Lower leg skin (tissue), 4 donors: ENCODE results near the gene UBALD1. TPM values are rescaled to one million over a fixed set of nuclear protein-coding genes. Genes with fewer than 3 reads are reported as not detected.

Experiments used
- DNase-seq, 2 donors: peaks; one replicate each; pipeline ENCODE4 v3.0.0-alpha.2; 2019; ENCODE audit warnings: low spot score in 2 of 2
- H3K4me3 ChIP-seq: fragments of 200-600 bp; sonication (generic); 2 replicates; pipeline ENCODE4 v1.5.1; 2017; ENCODE audit warnings: mild to moderate bottlenecking, low read depth; ENCODE audit not compliant: poor library complexity, severe bottlenecking
- CTCF ChIP-seq, 3 donors: fragments of 450-650 bp; IDR thresholded peaks; one replicate each; pipeline ENCODE4 v1.5.1; 2016; ENCODE audit warnings: antibody characterized with exemption in 3 of 3, mild to moderate bottlenecking in 3 of 3, moderate library complexity in 2 of 3
- POLR2A ChIP-seq, 2 donors: fragments of 450-650 bp; IDR thresholded peaks; one replicate each; pipeline ENCODE4 v1.6.1; 2016 to 2017; ENCODE audit warnings: antibody characterized with exemption in 2 of 2, mild to moderate bottlenecking in 1 of 2, moderate library complexity in 1 of 2
- WGBS, 2 donors: methylation state at CpG; one replicate each; pipeline ENCODE4 v1.1.5; 2018; 5-methylcytosine and 5-hydroxymethylcytosine counted together
- intact Hi-C: fragments of 100-400 bp; cut with DNase I; formaldehyde crosslinking; loops from one replicate; pipeline ENCODE4 v1.15.0; 2023; ENCODE audit warnings: low total_unique reads
- total RNA-seq, 4 donors: library from RNA; depleted of rRNA; stranded (reverse); fragments of >200 nt; gene quantifications; one replicate each; pipeline ENCODE4 v1.1.0, GENCODE V29; 2016

UBALD1 gene
- total RNA-seq, 4 donors from 2014 or later: 9.8 to 14.9 (median 14.3) TPM

- H3K4me3 ChIP-seq: no peak overlapping the region
- 82 to 88% methylated on average over 3 of the region's 3 CpGs for WGBS, 2 donors
- TF ChIP-seq CTCF (IDR thresholded peaks at IDR 0.05) (no peak), POLR2A (IDR thresholded peaks at IDR 0.05) (no peak)
- DNase-seq: no peak
- intact Hi-C loops: no loop called here
These were observed 48.5 kb downstream of the UBALD1 start for GRCh38 chr16:4566144-4566543.

GRCh38 chr16:4564661-4565267 is 49.9 kb downstream of the UBALD1 start:
- TF ChIP-seq POLR2A (IDR thresholded peaks at IDR 0.05): no peak
- TF ChIP-seq CTCF (IDR thresholded peaks at IDR 0.05): no peak
- WGBS, 2 donors: 84 to 87% methylated on average over 18 of the region's 18 CpGs
- H3K4me3 ChIP-seq: no peak overlapping the region
- intact Hi-C loops: no loop called here
- no peak for DNase-seq

GRCh38 chr16:4561596-4561995 is 53.1 kb downstream of the UBALD1 start:
- TF ChIP-seq POLR2A (IDR thresholded peaks at IDR 0.05) (no peak), CTCF (IDR thresholded peaks at IDR 0.05) (no peak)
- WGBS, 2 donors: 64 to 70% methylated on average over 9 of the region's 9 CpGs
- H3K4me3 ChIP-seq: no peak overlapping the region
- intact Hi-C loops: no loop called here
- DNase-seq: no peak

Other genes starting within 250 kb of the UBALD1 start
- gene VASN, start 243.0 kb downstream of the UBALD1 start, total RNA-seq: 10 to 100 TPM; 35.6 to 52.8 (median 46.7) TPM
- gene CORO7, start 198.3 kb downstream of the UBALD1 start, total RNA-seq: 10 to 100 TPM; 18.4 to 39.0 (median 22.7) TPM
- gene DNAJA3, start 189.0 kb downstream of the UBALD1 start, total RNA-seq: 10 to 100 TPM; 37.4 to 44.1 (median 40.8) TPM
- gene NMRAL1, start 140.3 kb downstream of the UBALD1 start, total RNA-seq: 10 to 100 TPM; 51.9 to 72.8 (median 58.2) TPM
- 10 to 100 TPM; 48.8 to 70.6 (median 59.0) TPM for gene HMOX2, start 138.5 kb downstream of the UBALD1 start, total RNA-seq
- 10 to 100 TPM in 3 of 4 donors, 1 to 10 TPM in 1; 9.9 to 18.4 (median 15.0) TPM for gene CDIP1, start 76.1 kb downstream of the UBALD1 start, total RNA-seq
- gene C16orf96, start 58.5 kb downstream of the UBALD1 start, total RNA-seq: under 1 TPM; 0.08 to 0.49 (median 0.29) TPM
- gene MGRN1, start 9.9 kb upstream of the UBALD1 start, total RNA-seq: 10 to 100 TPM; 35.3 to 53.4 (median 40.1) TPM
- 10 to 100 TPM; 18.5 to 27.8 (median 23.6) TPM for gene NUDT16L1, start 78.7 kb upstream of the UBALD1 start, total RNA-seq
- 10 to 100 TPM; 10.4 to 28.8 (median 17.4) TPM for gene ANKS3, start 119.4 kb upstream of the UBALD1 start, total RNA-seq
- gene DNAAF8, start 119.6 kb upstream of the UBALD1 start, total RNA-seq: 1 to 10 TPM in 1 of 4 donors, under 1 TPM in 1, not detected in 2; 0.16 to 1.4 TPM
- 10 to 100 TPM; 12.6 to 23.3 (median 20.5) TPM for gene ZNF500, start 152.3 kb upstream of the UBALD1 start, total RNA-seq
- not detected for gene SEPTIN12, start 173.5 kb upstream of the UBALD1 start, total RNA-seq
- 10 to 100 TPM in 1 of 4 donors, 1 to 10 TPM in 2, not detected in 1; 6.6 to 10.6 (median 7.6) TPM for gene SMIM22, start 180.5 kb upstream of the UBALD1 start, total RNA-seq
- 10 to 100 TPM in 2 of 4 donors, 1 to 10 TPM in 2; 7.3 to 15.8 (median 10.2) TPM for gene ROGDI, start 187.7 kb upstream of the UBALD1 start, total RNA-seq
- 10 to 100 TPM; 36.8 to 52.6 (median 51.3) TPM for gene GLYR1, start 232.4 kb upstream of the UBALD1 start, total RNA-seq
- gene UBN1, start 232.6 kb upstream of the UBALD1 start, total RNA-seq: 10 to 100 TPM; 20.7 to 38.3 (median 27.9) TPM